Measurements from ENCODE around the gene CRY2.

The CRY2 gene

DNA sequence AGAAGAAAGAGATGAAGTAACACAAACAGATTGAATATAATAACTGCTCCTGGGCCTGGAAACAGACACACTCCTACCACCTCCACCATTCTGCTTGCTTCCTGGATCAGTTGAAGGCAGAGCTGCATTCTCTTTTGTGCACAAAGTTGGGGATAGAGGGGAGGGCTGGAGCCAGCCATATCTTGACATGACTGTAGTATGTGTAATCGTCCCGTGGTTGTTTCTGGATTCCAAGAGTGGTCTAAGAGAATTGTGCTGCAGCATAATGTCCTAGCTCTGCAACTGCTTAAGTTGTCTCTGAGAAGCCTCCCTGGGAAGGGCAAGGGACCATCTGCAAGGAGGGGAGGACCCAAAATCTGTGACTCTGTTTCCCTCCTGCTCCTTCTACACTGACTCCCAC, 3.2 kb downstream of the CRY2 start:
- DNase-seq = no peak

DNA sequence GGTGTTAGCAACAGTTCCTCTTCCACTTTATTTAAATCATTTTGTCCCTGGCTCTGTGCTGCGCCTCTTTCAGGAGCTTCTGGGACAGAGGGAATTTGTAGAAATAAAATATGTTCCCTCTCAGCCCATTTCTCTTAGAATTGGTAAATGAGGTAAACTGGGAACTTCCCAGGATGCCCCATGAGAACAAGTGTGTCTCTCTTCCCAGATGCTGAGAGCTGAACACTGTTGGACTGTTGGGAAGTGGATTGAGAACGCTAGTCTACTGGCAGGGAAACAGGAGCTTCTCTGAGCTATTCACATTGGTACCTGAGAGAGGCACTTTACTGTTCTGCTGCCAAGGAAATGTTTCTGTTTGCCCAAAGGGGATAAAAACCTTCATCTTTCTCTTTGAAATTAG, 4.0 kb downstream of the CRY2 start:
- no peak for DNase-seq

DNA sequence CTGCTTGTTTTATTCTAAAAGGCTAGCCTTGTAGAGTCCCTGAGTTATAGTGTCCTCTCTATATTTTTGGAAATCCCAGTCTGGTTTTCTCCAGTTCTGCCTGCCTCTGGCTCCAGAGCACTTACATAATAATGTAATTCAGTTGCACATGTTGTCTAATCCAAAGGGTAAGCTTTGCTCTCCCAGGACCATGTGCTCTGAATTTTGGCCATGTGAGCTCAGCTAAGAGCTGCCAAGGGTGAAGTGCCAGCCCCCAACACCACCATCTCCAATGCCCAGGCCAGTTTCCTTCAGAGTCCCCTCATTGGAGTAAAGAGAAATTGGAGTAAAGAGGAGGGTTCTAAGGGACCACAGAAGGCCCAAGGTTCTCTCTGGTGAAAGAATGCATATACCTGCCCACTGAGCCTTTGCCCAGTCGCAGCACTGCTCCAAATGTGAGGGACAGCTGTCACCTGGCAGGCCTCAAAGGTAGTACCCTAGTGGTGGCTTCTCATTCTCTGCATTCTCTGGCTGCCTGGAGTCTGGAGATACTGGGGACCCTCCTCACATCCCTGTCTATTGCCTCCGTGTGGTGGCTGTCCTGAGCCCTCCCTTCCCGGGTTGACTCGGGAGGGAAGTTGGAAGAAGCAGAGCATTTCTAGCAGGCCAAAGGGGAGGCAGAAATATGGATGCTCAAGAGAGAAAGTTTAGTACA, 4.9 kb downstream of the CRY2 start:
- no peak for DNase-seq

DNA sequence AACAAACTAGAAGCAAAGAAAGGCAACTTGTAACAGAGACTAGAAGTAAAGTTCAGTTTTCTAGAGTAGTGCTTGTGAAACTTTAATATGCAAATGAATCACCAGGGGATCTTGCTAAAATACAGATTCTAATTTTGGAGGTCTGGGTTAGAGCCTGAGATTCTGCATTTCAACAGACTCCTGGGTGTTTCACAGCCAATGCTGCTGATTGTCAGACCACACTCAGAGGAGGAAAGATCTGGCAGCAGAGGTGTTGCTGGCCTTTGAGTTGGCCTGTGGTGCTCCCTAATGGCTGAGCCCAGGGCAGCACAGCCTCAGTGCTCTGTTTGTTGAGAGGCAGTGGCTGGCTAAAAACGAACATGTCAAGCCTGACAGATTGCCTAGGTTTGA, 5.4 kb downstream of the CRY2 start:
- no peak for DNase-seq

GRCh38 chr11:45853332-45854219, 6.3 kb downstream of the CRY2 start:
- DNase-seq = no peak

DNA sequence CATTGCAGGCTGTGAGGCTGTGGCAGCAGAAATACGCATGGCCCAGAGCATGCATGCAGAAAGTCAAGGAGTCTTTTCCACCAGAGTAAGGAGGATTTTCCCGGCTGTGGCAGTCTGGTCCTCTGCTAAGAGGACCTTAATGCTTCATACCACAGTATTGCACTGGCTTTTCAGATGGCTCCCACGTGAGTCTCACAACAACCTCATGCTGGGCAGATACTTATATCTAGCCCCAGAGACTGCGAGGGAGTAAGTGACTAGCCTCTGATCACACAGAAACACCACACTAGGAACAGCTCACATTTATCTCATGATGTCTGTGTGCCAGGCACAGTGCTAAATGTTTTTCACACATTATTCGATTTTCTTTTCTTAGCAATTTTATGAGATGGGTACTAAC, 8.0 kb downstream of the CRY2 start:
- no peak for DNase-seq

- no peak for DNase-seq
Observed at GRCh38 chr11:45856044-45856468, 8.8 kb downstream of the CRY2 start.

- no peak for DNase-seq
Observed at GRCh38 chr11:45857961-45858474, 10.7 kb downstream of the CRY2 start.

DNA sequence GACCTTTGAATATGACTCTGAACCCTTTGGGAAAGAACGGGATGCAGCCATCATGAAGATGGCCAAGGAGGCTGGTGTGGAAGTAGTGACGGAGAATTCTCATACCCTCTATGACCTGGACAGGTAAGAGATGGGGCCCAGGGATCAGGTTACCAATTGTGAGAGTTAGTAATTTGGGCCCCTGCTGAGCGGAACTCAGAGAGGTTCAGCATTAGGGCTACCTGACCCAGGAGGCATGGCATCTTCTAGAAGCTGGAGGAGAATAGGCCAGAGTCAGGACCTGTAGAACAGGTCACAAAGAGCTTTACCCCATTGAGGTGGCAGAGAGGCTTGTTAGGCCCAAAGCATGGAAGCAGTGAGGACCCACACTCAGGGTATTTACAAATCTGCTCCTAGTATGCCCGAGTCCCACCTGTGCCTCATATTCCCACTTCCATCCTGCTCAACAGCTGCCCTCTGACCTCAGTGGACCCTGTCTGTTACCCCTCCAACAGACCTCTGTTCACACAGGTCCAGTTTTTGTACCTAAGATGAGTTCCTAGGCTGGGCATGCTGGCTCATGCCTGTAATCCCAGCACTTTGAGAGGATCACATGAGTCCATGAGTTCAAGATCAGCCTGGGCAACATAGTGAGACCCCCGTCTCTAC, 11.6 kb downstream of the CRY2 start:
- no peak for DNase-seq

GRCh38 chr11:45859661-45860140, 12.4 kb downstream of the CRY2 start:
- DNase-seq = peak; percentile 24

DNA sequence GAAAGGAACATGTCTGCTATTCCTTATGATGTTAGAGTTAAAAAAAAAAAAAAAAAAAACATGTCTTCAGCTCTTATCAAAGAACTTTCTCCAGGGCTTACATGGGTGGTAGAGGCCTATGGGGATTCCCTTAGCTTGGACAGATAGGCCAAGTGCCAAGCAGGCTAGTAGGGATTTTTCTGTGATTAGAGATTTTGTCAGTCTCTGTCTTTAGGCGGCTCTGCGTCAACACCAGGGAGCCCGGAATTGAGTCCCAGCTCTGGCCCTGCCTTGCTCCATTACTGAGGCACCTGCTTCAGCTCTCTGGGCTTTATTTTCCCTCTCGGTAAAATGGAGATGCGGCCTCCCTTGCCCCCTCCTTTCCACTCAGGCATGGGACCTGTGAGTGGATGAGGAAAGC, 13.1 kb downstream of the CRY2 start:
- DNase-seq = no peak

DNA sequence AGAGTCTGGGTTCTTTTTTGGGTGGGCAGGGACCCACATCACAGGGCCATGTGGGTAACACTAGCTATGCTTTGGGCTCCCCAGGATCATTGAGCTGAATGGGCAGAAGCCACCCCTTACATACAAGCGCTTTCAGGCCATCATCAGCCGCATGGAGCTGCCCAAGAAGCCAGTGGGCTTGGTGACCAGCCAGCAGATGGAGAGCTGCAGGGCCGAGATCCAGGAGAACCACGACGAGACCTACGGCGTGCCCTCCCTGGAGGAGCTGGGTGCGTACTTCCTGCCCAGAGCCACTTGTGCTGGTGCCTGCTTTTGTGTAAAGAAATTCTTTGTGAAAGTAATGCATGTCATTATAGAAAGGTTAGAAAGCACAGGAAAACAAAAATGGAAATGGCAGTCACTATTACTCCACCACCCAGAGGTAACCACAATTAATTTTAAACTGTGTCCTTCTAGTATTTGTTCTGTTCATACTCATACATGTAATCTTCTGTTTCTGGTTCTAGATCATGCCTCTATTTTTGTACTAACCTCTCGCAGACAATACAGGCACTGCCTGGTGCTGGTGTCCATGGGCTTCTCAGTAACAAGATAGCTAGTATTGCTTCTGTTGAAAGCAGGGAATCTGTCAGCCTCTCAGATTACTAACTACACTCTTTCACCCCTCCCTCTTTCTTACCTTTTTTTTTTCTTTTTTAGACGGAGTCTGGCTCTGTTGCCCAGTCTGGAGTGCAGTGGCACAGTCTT, 13.7 kb downstream of the CRY2 start:
- no peak for DNase-seq

DNA sequence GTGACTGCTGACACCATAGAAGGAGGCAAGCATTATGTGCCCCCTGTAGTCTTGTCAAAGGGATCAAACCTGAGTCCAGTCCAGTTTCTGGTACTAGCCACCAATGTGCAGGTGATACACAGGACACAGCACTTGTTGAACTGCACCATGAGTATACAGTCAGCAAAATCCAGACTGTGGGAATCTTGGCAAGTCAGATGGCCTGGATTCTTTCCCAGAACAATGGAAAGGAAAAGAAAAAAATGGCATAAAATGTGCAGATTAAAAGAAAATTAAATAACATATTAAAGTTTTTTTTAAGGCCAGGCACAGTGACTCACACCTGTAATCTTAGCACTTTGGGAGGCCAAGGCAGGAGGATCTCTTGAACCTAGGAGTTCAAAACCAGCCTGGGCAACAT, 16.8 kb downstream of the CRY2 start:
- DNase-seq = no peak

DNA sequence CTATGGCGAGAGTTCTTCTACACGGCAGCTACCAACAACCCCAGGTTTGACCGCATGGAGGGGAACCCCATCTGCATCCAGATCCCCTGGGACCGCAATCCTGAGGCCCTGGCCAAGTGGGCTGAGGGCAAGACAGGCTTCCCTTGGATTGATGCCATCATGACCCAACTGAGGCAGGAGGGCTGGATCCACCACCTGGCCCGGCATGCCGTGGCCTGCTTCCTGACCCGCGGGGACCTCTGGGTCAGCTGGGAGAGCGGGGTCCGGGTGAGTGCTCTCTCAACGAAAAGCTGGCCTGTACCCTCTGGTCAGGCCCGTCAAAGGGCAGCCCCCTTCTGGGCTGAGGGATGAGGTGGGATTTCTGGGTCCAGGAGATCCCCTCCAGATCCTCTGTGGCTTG, 22.3 kb downstream of the CRY2 start:
- DNase-seq = no peak

DNA sequence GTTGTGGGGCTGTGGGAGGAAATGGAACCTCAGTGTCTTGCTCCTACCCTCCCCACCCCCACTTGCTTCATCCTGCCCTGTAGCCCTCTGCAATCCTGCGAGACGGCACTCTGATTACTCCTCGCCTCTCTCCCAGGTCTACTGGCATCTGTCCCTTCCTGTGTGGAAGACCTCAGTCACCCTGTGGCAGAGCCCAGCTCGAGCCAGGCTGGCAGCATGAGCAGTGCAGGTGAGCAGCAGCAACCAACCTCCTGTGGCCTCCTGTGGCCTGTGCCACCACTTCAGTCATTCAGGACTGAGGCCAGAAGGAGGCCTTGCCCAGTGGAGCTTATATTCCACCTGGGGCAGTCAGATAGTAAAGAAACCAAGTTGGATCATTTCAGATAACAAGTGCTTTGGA, 23.4 kb downstream of the CRY2 start:
- DNase-seq = no peak

DNA sequence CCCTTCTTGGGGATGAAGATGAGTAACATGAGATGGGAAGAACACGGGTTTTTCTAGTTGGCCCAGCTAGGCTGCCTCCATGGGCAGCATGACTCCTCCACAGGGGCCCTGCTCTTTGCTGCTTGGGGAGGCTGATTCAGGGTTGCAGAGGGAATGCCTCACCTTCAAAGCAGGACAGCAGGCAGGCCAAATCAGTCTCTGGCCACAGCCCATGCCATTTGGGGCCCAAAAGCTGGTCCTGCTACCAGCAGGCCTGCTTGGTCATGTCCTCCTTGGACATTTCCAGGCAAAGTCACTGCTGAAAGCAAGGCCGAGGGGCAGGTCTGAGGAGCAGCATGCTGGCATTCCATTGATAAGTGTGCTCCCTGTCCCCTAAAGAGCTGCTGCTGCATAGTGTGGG, 24.4 kb downstream of the CRY2 start:
- no peak for DNase-seq

GRCh38 chr11:45872651-45873356, 25.5 kb downstream of the CRY2 start:
- no peak for DNase-seq

DNA sequence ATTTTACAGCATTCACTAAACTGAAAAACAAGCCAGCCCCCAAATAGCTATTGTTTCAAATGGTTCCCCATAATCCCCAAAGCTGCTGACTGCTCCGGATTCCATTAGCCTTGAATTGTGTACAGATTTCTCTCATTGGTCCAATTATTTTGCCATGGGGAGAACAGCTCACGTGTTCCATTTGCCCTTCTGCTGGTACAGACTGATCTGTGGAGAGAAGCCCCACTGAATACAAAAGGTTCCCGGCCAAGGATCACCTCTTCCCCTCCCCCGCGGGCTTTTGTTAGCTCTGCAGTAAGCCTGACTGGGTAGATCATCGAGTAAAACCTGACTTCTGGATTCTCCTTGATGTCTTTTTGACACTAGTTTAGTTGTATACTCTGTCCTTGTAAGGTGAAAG, 29.1 kb downstream of the CRY2 start:
- DNase-seq = no peak

DNA sequence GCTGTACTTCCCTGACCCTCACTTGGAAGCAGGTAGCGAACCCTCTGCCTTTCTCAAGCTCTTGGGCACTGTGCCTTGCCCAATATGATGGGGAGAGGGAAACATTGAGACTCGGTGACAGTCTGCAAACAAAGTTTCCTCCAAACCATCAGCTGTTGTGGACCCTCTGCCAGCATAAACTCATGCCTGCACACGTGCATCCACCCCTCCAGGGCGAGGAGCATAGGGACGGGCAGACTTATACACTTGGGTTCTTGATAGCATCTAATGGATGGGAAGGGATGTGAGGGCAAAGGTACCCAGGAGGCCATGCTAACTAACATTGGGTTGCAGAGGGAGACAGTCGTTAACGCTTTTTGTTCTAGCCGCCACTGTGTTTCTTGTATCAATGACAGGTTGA, 29.9 kb downstream of the CRY2 start:
- DNase-seq = no peak

DNA sequence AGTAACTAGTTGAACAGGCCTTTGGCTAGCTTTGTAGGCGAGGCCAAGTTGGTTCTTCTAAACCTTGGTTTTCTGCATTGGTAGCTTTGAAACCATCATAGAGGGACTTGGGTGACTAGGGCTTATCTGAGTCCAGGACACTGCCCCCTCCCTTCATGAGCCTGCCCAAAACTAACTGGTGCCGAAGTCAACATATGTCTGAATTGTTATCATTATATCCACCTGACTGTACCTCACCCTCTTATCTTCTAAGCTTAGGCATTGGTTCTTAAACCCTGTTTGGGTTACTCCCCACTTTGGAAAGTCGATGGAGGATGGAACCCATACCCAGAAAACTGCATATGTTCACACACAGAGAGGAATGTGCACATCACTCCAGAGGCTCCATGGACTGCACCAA, 30.6 kb downstream of the CRY2 start:
- DNase-seq = no peak

GRCh38 chr11:45879803-45880686, 32.8 kb downstream of the CRY2 start:
- DNase-seq = no peak
